HEK293 (cell line): ENCODE data around the gene MED29.

Experiments
- AEBP2 ChIP-seq: fragments of 450-650 bp; formaldehyde crosslinking; IDR thresholded peaks from 2 replicates; pipeline ENCODE4 v1.5.1; 2016; ENCODE audit warnings: missing biosample characterization, missing genetic modification characterization, borderline replicate concordance
- BCL11A ChIP-seq: fragments of 450-650 bp; formaldehyde crosslinking; IDR thresholded peaks from 2 replicates; pipeline ENCODE4 v1.5.1; 2016; ENCODE audit warnings: low read depth, missing biosample characterization, missing genetic modification characterization
- FEZF1 ChIP-seq: fragments of 450-650 bp; formaldehyde crosslinking; IDR thresholded peaks from 2 replicates; pipeline ENCODE4 v1.5.1; 2016; ENCODE audit warnings: missing biosample characterization, missing genetic modification characterization
- HOXA7 ChIP-seq: sonication (generic); formaldehyde crosslinking; IDR thresholded peaks from 2 replicates; pipeline ENCODE4 v1.8.1; 2022; ENCODE audit warnings: missing genetic modification reagents, borderline replicate concordance
- HOXC10 ChIP-seq: sonication (generic); formaldehyde crosslinking; IDR thresholded peaks from 2 replicates; pipeline ENCODE4 v1.8.1; 2023; ENCODE audit warnings: mild to moderate bottlenecking, missing genetic modification reagents
- HOXD13 ChIP-seq: sonication (generic); formaldehyde crosslinking; IDR thresholded peaks from 2 replicates; pipeline ENCODE4 v1.8.0; 2022; ENCODE audit warnings: missing genetic modification reagents, borderline replicate concordance
- KLF16 ChIP-seq: fragments of 450-650 bp; formaldehyde crosslinking; IDR thresholded peaks from 2 replicates; pipeline ENCODE4 v1.5.1; 2017; ENCODE audit warnings: missing biosample characterization, missing genetic modification characterization
- KLF8 ChIP-seq: fragments of 450-650 bp; formaldehyde crosslinking; IDR thresholded peaks from 2 replicates; pipeline ENCODE4 v1.5.1; 2016; ENCODE audit warnings: missing biosample characterization, missing genetic modification characterization
- PRDM4 ChIP-seq: fragments of 450-650 bp; formaldehyde crosslinking; IDR thresholded peaks from 2 replicates; pipeline ENCODE4 v1.5.1; 2017; ENCODE audit warnings: missing biosample characterization, missing genetic modification characterization
- RBAK ChIP-seq: fragments of 450-650 bp; formaldehyde crosslinking; IDR thresholded peaks from 2 replicates; pipeline ENCODE4 v1.5.1; 2016; ENCODE audit warnings: missing biosample characterization, missing genetic modification characterization
- SCRT1 ChIP-seq: fragments of 450-650 bp; formaldehyde crosslinking; IDR thresholded peaks from 2 replicates; pipeline ENCODE4 v1.5.1; 2016; ENCODE audit warnings: missing biosample characterization, missing genetic modification characterization, borderline replicate concordance
- TRIM28 ChIP-seq: IDR thresholded peaks from 2 replicates; pipeline ENCODE4 v1.6.1; 2011; ENCODE audit warnings: low read length, control low read depth, borderline replicate concordance
- ZBTB44 ChIP-seq: fragments of 450-650 bp; IDR thresholded peaks from 2 replicates; pipeline ENCODE4 v1.5.1; 2018; ENCODE audit warnings: missing biosample characterization, mild to moderate bottlenecking, missing genetic modification characterization
- ZFP41 ChIP-seq: fragments of 450-650 bp; formaldehyde crosslinking; IDR thresholded peaks from 2 replicates; pipeline ENCODE4 v1.5.1; 2016; ENCODE audit warnings: missing biosample characterization, missing genetic modification characterization, borderline replicate concordance
- ZIC2 ChIP-seq: fragments of 450-650 bp; formaldehyde crosslinking; IDR thresholded peaks from 2 replicates; pipeline ENCODE4 v1.5.1; 2016; ENCODE audit warnings: missing biosample characterization, missing genetic modification characterization
- ZNF112 ChIP-seq: fragments of 450-650 bp; formaldehyde crosslinking; IDR thresholded peaks from 2 replicates; pipeline ENCODE4 v1.5.0; 2017; ENCODE audit warnings: missing biosample characterization, missing genetic modification characterization
- ZNF114 ChIP-seq: fragments of 450-650 bp; formaldehyde crosslinking; IDR thresholded peaks from 2 replicates; pipeline ENCODE4 v1.5.0; 2017; ENCODE audit warnings: missing biosample characterization, missing genetic modification characterization
- ZNF16 ChIP-seq: fragments of 450-650 bp; formaldehyde crosslinking; IDR thresholded peaks from 2 replicates; pipeline ENCODE4 v1.5.1; 2016; ENCODE audit warnings: low read depth, missing biosample characterization, missing genetic modification characterization
- ZNF184 ChIP-seq: fragments of 450-650 bp; IDR thresholded peaks from 2 replicates; pipeline ENCODE4 v1.5.1; 2018; ENCODE audit warnings: missing biosample characterization, mild to moderate bottlenecking, missing genetic modification characterization
- ZNF24 ChIP-seq: fragments of 450-650 bp; formaldehyde crosslinking; IDR thresholded peaks from 2 replicates; pipeline ENCODE4 v1.5.1; 2016; ENCODE audit warnings: missing biosample characterization, missing genetic modification characterization
- ZNF266 ChIP-seq: fragments of 450-650 bp; formaldehyde crosslinking; IDR thresholded peaks from 2 replicates; pipeline ENCODE4 v1.5.1; 2016; ENCODE audit warnings: missing biosample characterization, missing genetic modification characterization, low read depth
- ZNF366 ChIP-seq: fragments of 450-650 bp; formaldehyde crosslinking; conservative IDR thresholded peaks from 2 replicates; pipeline ENCODE4 v1.5.1; 2016; ENCODE audit warnings: missing biosample characterization, missing genetic modification characterization
- ZNF37A ChIP-seq: fragments of 450-650 bp; IDR thresholded peaks from 2 replicates; pipeline ENCODE4 v1.5.1; 2018; ENCODE audit warnings: missing biosample characterization, missing genetic modification characterization
- ZNF501 ChIP-seq: fragments of 450-650 bp; formaldehyde crosslinking; IDR thresholded peaks from 2 replicates; pipeline ENCODE4 v1.5.1; 2016; ENCODE audit warnings: missing biosample characterization, missing genetic modification characterization
- ZNF529 ChIP-seq: fragments of 450-650 bp; formaldehyde crosslinking; IDR thresholded peaks from 2 replicates; pipeline ENCODE4 v1.5.1; 2017; ENCODE audit warnings: missing genetic modification characterization, missing biosample characterization; ENCODE audit not compliant: insufficient replicate concordance
- ZNF600 ChIP-seq: fragments of 450-650 bp; formaldehyde crosslinking; IDR thresholded peaks from 2 replicates; pipeline ENCODE4 v1.5.1; 2016; ENCODE audit warnings: missing biosample characterization, missing genetic modification characterization
- ZNF629 ChIP-seq: fragments of 450-650 bp; formaldehyde crosslinking; IDR thresholded peaks from 2 replicates; pipeline ENCODE4 v1.5.1; 2017; ENCODE audit warnings: missing biosample characterization, missing genetic modification characterization
- ZNF677 ChIP-seq: fragments of 450-650 bp; IDR thresholded peaks from 2 replicates; pipeline ENCODE4 v1.5.0; 2018; ENCODE audit warnings: missing biosample characterization, mild to moderate bottlenecking, missing genetic modification characterization, moderate library complexity
- ZNF76 ChIP-seq: fragments of 450-650 bp; formaldehyde crosslinking; IDR thresholded peaks from 2 replicates; pipeline ENCODE4; 2016; ENCODE audit warnings: low read depth, missing biosample characterization, missing genetic modification characterization, borderline replicate concordance
- ZNF768 ChIP-seq: fragments of 450-650 bp; formaldehyde crosslinking; IDR thresholded peaks from 2 replicates; pipeline ENCODE4 v1.5.1; 2018; ENCODE audit warnings: missing biosample characterization, mild to moderate bottlenecking, missing genetic modification characterization
- ZNF776 ChIP-seq: fragments of 450-650 bp; formaldehyde crosslinking; IDR thresholded peaks from 2 replicates; pipeline ENCODE4 v1.5.0; 2017; ENCODE audit warnings: missing biosample characterization, missing genetic modification characterization, borderline replicate concordance
- ZNF843 ChIP-seq: fragments of 450-650 bp; formaldehyde crosslinking; IDR thresholded peaks from 2 replicates; pipeline ENCODE4 v1.5.1; 2016; ENCODE audit warnings: missing biosample characterization, missing genetic modification characterization
- TF ChIP-seq, protein P1 (sequence below): fragments of 450-650 bp; formaldehyde crosslinking; IDR thresholded peaks from 2 replicates; pipeline ENCODE4 v1.5.0; 2017; ENCODE audit warnings: missing biosample characterization, missing genetic modification characterization, borderline replicate concordance

MED29 gene

GRCh38 chr19:39402346-39403300 is 11.4 kb downstream of the MED29 start (continued):
- TF ChIP-seq ZNF24 (tag by site-specific recombination) (no peak; the same call in none of the 2 replicates), ZFP41 (tag by site-specific recombination) (no peak), AEBP2 (tag by site-specific recombination) (no peak), ZNF600 (tag by site-specific recombination) (peak; percentile 96), ZNF677 (tag by site-specific recombination) (no peak), PRDM4 (tag by site-specific recombination) (no peak; the same call in none of the 2 replicates), HOXC10 (CRISPR knock-in tag) (no peak), ZNF501 (peak; percentile 98), KLF8 (peak; percentile 96), ZNF16 (no peak), ZNF629 (tag by site-specific recombination) (peak; percentile 76), FEZF1 (tag by site-specific recombination) (no peak), RBAK (tag by site-specific recombination) (no peak), ZNF184 (tag by site-specific recombination) (peak; percentile 11; the same call in 1 of the 2 replicates), ZNF529 (tag by site-specific recombination) (no peak), TRIM28 (no peak), ZNF112 (tag by site-specific recombination) (no peak), ZNF76 (peak; percentile 62; the same call in 1 of the 2 replicates), HOXA7 (CRISPR knock-in tag) (no peak), ZBTB44 (tag by site-specific recombination) (peak; percentile 43; the same call in 1 of the 2 replicates), ZNF776 (tag by site-specific recombination) (no peak), ZIC2 (tag by site-specific recombination) (peak; percentile 93), ZNF266 (tag by site-specific recombination) (no peak), ZNF366 (tag by site-specific recombination) (peak; percentile 83), BCL11A (tag by site-specific recombination) (peak; percentile 76; the same call in 1 of the 2 replicates), ZNF37A (no peak), ZNF114 (tag by site-specific recombination) (no peak), SCRT1 (tag by site-specific recombination) (no peak), ZNF768 (no peak; the same call in 1 of the 2 replicates), HOXD13 (CRISPR knock-in tag) (no peak), KLF16 (tag by site-specific recombination) (peak; percentile 96), ZNF843 (tag by site-specific recombination) (peak; percentile 89)
- TF ChIP-seq, protein P1, sequence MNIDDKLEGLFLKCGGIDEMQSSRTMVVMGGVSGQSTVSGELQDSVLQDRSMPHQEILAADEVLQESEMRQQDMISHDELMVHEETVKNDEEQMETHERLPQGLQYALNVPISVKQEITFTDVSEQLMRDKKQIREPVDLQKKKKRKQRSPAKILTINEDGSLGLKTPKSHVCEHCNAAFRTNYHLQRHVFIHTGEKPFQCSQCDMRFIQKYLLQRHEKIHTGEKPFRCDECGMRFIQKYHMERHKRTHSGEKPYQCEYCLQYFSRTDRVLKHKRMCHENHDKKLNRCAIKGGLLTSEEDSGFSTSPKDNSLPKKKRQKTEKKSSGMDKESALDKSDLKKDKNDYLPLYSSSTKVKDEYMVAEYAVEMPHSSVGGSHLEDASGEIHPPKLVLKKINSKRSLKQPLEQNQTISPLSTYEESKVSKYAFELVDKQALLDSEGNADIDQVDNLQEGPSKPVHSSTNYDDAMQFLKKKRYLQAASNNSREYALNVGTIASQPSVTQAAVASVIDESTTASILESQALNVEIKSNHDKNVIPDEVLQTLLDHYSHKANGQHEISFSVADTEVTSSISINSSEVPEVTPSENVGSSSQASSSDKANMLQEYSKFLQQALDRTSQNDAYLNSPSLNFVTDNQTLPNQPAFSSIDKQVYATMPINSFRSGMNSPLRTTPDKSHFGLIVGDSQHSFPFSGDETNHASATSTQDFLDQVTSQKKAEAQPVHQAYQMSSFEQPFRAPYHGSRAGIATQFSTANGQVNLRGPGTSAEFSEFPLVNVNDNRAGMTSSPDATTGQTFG (tag by site-specific recombination), result no peak
